CD4-positive, alpha-beta T cell treated with Interleukin-4 for 4 hours (primary cell): ENCODE data around the gene TMEM167B.
"Not testable (repeated sequence)": the region's sequence is repeated elsewhere in the genome, so short reads cannot be mapped to it uniquely, and the experiment has no call there.

Experiments used
- DNase-seq: peaks from one replicate; pipeline ENCODE4 v3.0.0-alpha.2; 2020

The TMEM167B gene

GRCh38 chr1:109090196-109091077 is at the start of gene TMEM167B:
Gene TMEM167B, plus strand, starts transcription at chr1:109090764. Its CDS starts 109 bp downstream, at chr1:109090873.
- DNase-seq, result peak; percentile 91

DNA sequence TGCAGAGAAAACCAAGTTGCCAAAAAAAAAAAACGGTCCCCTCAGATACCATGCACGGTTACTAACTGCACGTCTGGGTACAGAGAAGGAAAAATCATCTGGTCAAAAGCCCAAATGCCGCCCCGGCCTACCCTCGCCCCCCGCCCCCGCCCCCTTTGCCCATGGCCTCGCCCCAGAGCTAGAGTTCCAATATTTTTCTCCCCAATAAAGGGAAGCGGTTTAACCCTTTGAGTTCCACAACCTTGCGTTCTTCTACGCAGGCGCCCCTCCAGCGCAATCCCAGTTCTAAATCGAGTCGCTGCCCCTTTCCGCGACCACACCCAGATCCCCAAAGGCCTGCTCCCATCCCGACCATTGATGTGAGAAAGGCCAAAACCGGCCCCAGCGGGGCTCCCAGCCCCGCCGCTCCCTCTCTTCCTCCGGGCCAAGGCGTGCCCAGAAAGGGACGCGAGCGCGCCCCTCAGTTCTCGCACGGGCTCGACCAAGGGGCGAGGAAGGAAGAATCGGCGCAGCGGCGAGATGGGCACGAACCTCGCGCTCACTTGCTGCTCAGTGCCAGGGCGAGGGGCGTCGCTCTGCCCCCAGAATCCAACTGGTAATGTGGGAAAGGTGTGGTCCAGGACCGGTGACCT is 49.5 kb upstream of the TMEM167B start:
- no peak for DNase-seq

- DNase-seq, result peak; percentile 97
These were observed 48.7 kb upstream of the TMEM167B start, which contains the start of gene WDR47 for GRCh38 chr1:109041621-109042468. Gene WDR47, minus strand, starts transcription at chr1:109042102. Its CDS starts 18,590 bp downstream, at chr1:109023512.

GRCh38 chr1:109045595-109045994 is 45.0 kb upstream of the TMEM167B start:
- DNase-seq, result no peak

DNA sequence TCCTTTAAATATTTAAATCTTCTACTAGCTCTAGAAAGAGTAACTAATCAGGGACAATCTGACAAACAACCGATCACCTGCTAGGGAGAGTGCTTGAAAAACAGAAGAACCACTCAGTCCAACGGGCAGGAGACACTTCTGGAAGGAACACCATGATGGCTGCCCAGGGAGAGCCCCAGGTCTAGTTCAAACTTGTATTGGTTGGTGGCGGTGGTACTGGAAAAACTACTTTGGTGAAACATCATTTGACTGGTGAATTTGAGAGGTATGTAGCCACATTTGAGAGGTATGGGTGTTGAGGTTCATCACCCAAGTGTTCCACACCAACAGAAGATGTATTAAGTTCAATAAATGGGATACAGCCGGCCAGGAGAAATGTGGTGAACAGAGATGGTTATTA is 43.9 kb upstream of the TMEM167B start:
- DNase-seq, result no peak

GRCh38 chr1:109047339-109047738 is 43.2 kb upstream of the TMEM167B start:
- DNase-seq, result no peak

- DNase-seq, result no peak
These were observed 42.2 kb upstream of the TMEM167B start for GRCh38 chr1:109048335-109048734.

- no peak for DNase-seq
These were observed 40.2 kb upstream of the TMEM167B start for GRCh38 chr1:109050228-109050995.

DNA sequence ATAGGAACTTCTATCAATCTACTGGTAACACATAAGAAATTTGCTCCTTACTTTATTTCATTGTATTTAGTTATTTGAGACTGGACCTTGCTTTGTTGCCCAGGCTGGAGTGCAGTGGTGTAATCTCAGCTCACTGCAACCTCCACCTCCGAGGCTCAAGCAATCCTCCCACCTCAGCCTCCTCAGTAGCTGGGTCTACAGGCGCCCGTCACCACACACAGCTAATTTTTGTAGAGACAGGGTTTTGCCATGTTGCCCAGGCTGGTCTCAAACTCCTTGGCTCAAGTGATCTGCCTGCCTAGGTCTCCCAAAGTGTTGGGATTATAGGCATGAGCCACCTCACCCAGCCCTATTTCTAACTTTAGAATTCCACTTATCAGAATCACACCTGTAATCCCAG is 38.4 kb upstream of the TMEM167B start:
- DNase-seq, result not testable (repeated sequence)

- DNase-seq, result no peak
These were observed 34.5 kb upstream of the TMEM167B start for GRCh38 chr1:109056064-109056463.

DNA sequence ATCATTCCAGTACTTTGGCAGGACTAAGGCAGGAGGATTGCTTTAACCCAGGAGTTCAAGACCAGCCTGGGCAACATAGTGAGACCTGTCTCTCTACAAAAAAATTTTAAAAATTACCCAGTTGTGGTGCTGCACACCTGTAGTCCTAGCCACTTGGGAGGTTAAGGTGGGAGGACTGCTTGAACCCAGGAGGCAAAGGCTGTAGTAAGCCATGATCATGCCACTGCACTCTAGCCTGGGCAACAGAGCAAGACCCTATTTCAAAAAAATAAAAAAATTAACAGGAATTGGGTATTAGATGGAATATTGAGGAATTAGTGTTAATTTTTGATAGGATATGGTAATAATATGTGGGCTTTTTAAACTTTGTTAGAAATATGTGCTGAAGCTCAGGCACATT is 31.5 kb upstream of the TMEM167B start:
- DNase-seq, result no peak

DNA sequence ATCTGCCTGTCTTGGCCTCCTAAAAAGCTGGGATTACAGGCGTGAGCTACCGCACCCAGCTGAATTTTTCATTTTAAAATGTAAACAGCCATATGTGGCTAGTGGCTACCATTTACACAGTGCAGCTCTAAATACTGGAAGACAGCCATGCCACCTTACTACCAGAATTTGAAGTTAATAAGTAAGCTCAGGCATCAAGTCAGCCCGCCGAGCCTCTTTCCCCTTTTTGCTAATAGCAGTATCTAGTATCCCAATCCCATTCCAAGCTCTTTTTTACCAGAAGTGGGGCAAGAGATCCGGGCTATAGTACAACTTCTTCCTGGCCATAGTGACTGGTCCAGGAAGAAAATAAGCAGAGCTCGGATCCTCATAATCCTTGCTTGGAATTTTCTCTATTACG is 29.9 kb upstream of the TMEM167B start:
- DNase-seq, result no peak

DNA sequence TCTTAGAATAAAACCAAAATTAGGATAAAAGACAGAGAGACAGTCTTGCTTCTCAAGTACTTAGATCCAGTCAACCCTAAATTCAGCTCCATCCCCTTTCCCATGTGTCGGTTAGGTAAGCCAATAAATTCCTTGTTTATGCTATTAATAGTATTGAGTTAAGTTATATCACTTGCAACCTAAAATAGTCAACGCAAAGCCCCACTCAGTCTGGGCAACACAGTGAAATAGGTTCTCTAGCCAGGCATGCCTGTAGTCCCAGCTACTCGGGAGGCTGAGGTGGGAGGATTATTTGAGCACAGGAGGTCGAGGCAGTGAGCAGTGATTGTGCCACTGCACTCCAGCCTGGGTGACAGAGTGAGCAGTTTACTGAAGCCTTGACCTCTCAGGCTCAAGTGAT is 29.4 kb upstream of the TMEM167B start:
- no peak for DNase-seq

GRCh38 chr1:109065137-109065536 is 25.4 kb upstream of the TMEM167B start:
- DNase-seq, result no peak

GRCh38 chr1:109067883-109068282 is 22.7 kb upstream of the TMEM167B start:
- no peak for DNase-seq

GRCh38 chr1:109069294-109069693 is 21.3 kb upstream of the TMEM167B start:
- DNase-seq, result no peak

DNA sequence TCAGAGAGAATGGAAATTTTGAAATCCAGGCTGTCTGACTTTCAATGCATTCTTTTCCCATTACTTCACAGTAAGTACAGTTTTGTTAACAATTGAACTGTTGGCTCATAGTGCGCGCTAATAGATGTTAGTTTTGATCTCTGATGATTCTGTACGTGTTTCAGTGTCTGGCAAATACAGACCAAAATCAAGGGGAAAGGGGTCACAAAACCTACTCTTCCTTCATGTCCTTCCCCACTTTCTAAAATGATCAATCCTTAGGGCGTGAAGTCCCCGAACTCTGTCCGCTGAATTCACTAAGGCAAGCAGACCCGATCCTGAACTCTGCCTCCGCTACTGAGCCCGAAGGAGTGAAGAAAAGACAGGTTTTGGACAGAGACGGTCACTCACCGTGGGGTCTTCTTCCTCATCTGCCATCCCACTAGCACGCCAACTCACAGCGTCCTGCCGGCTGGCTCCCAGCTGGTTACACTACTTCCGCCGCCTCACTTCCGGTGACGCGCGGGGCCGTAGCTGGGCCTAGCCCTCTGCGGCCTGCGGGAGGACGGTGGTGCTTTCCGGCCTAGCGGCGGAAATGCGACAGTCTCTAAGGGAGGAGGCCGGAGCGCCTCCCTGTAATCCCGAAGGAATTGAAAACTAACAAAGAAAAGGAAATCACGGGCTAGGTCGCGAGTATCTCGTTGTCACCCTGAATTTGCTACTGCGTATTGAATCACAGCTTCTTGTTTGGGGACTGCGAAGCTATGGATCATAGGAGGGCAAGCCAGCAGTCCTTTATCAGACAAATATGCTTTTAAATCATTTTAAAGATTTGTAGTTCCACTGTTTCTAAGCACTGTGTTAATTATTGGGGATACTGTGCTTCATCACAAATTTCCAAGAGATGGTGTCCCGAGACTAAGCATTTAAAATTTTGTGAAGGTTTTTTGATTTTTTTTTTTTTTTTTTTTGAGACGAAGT is 14.8 kb upstream of the TMEM167B start, which contains the start of gene TAF13:
TAF13 (minus strand) TSS at position 473 of the 960 bp plus-strand sequence; CDS start at position 417, 56 bp downstream.
- peak; percentile 86 for DNase-seq

- DNase-seq, result no peak
These were observed 12.2 kb upstream of the TMEM167B start for GRCh38 chr1:109078317-109078716.

DNA sequence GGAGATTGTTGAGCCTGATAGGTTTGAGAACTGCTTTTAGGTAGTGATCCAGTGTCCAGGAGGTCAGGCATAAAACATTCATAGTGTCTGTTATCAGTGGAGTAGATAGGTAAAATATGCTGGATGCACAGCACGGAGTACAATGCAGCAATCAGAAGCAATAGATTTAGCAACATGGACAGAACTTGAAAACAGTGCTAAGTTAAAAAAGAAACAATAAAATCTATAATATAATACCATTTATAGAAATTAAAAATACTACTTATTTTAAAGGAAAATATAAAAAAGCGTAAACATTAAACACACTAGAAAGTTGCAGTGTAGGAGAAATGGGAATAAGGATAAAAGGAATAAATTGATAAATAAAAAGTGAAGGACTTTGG is 11.3 kb upstream of the TMEM167B start:
- DNase-seq, result no peak

DNA sequence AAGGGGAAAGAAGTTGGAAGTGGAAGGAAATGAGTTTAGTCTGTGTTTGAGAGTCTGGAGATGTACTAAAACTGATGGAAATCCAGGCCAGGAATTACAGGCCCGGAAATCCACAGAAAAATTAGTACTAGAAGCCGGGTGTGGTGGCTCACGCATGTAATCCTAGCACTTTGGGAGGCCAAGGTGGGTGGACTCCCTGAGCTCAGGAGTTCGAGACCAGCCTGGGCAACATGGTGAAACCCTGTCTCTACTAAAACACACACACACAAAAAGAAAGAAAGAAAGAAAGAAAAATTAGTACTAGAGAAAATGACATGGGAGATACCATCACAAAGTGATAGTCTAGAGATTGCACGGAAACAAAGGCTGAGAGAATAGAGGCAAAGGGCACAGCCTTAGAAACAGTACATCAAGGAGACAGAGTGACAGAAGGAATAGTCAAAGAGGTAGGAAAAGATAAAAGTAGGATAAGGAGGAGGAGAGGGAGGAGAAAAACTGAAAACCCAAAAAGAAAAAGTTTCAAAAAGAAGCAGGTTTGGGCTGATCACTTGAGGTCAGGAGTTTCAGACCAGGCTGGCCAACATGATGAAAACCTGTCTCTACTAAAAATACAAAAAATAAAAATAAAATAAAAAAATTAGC is 10.0 kb upstream of the TMEM167B start:
- no peak for DNase-seq

- no peak for DNase-seq
These were observed 7.1 kb upstream of the TMEM167B start for GRCh38 chr1:109083501-109083900.
